MCF 10A (cell line): ENCODE measurements around the gene MGAT5. TPM values are rescaled to one million over a fixed set of nuclear protein-coding genes. Genes with fewer than 3 reads are reported as not detected.
A peak's percentile ranks its signal among the peaks of the same experiment; 100 is the strongest.

ENCODE experiments used
- BruUV-seq: library from RNA; stranded (reverse); fragments of 400-500 nt; replicated peaks from 2 replicates; lab custom pipeline; 2021; lab: Mats Ljungman, UMichigan
- CTCF ChIA-PET: fragments of 300-600 bp; sonication (Branson Sonifier 250); formaldehyde crosslinking; extraction: SDS; loops from one replicate; lab custom pipeline; 2021; ENCODE audit warnings: antibody characterized with exemption, inconsistent platforms; lab: Yijun Ruan, JAX
- POLR2A ChIA-PET: fragments of 300-600, 350-650 bp; sonication (Branson Sonifier 250); formaldehyde crosslinking; extraction: SDS; loops from one replicate; lab custom pipeline; 2020; ENCODE audit warnings: antibody characterized with exemption, inconsistent platforms; lab: Yijun Ruan, JAX
- DNase-seq: peaks from one replicate; pipeline ENCODE4 v3.0.0-alpha.2; 2018; ENCODE audit not compliant: unreplicated experiment
- H3K27ac Mint-ChIP-seq: one replicate; pipeline ENCODE4 v1.8.0; 2022; ENCODE audit warnings: mild to moderate bottlenecking, low read depth, mixed read lengths; ENCODE audit not compliant: unreplicated experiment
- H3K27me3 Mint-ChIP-seq: one replicate; pipeline ENCODE4 v1.8.0; 2022; ENCODE audit warnings: mixed read lengths; ENCODE audit not compliant: insufficient read depth, unreplicated experiment
- H3K36me3 Mint-ChIP-seq: one replicate; pipeline ENCODE4 v1.8.0; 2022; ENCODE audit warnings: mild to moderate bottlenecking, moderate library complexity, mixed read lengths; ENCODE audit not compliant: insufficient read depth, unreplicated experiment
- H3K4me1 Mint-ChIP-seq: one replicate; pipeline ENCODE4 v1.8.0; 2022; ENCODE audit warnings: mixed read lengths; ENCODE audit not compliant: insufficient read depth, unreplicated experiment
- H3K4me3 Mint-ChIP-seq: one replicate; pipeline ENCODE4 v1.8.0; 2022; ENCODE audit warnings: mild to moderate bottlenecking, moderate library complexity, mixed read lengths; ENCODE audit not compliant: unreplicated experiment
- H3K9me3 Mint-ChIP-seq: one replicate; pipeline ENCODE4 v1.8.0; 2022; ENCODE audit warnings: mixed read lengths; ENCODE audit not compliant: unreplicated experiment
- CTCF ChIP-seq: fragments of 200-600 bp; IDR thresholded peaks from one replicate; pipeline ENCODE4 v1.8.0; 2022; ENCODE audit warnings: antibody characterized with exemption, mild to moderate bottlenecking; ENCODE audit not compliant: unreplicated experiment
- intact Hi-C: fragments of 100-400 bp; cut with micrococcal nuclease; formaldehyde crosslinking; loops from 2 replicates; pipeline ENCODE4 v1.14.1; 2022
- total RNA-seq: library from RNA; stranded (reverse); gene quantifications from 2 replicates; pipeline ENCODE4 v1.2.3, GENCODE V29; 2022

Gene MGAT5
- total RNA-seq, 1 experiment from 2014 or later, result 22.2 TPM

GRCh38 chr2:134375935-134376334 is 122.1 kb downstream of the MGAT5 start:
- BruUV-seq, result no TSS peak
- peak; percentile 22 for TF ChIP-seq CTCF
- H3K36me3 Mint-ChIP-seq, result peaks cover 6% of the 10 kb centered on the region
- POLR2A ChIA-PET, result interaction anchor here (0.6 to 1.5 kb wide), 7 partner anchors 23 to 542 kb away, joined by 3 to 5 read pairs (median 3); no protein-coding TSS in a partner anchor
- no peaks in the 10 kb centered on the region for H3K27me3 Mint-ChIP-seq
- DNase-seq, result peak; percentile 52
- no peak overlapping the region for H3K4me3 Mint-ChIP-seq
- intact Hi-C loops, result loop anchor here (1.0 to 5.0 kb wide), 3 partner anchors 36 to 259 kb away; no protein-coding TSS in a partner anchor
- no peak overlapping the region for H3K27ac Mint-ChIP-seq
- peaks cover 34% of the 10 kb centered on the region for H3K4me1 Mint-ChIP-seq
- CTCF ChIA-PET, result interaction anchor here (0.6 to 9.9 kb wide), 17 partner anchors 11 to 257 kb away, joined by 3 to 169 read pairs (median 5); no protein-coding TSS in a partner anchor
- no peaks in the 10 kb centered on the region for H3K9me3 Mint-ChIP-seq

GRCh38 chr2:134377730-134378129 is 123.9 kb downstream of the MGAT5 start:
- no peaks in the 10 kb centered on the region for H3K27me3 Mint-ChIP-seq
- peak overlapping the region; percentile 32 for H3K27ac Mint-ChIP-seq
- POLR2A ChIA-PET, result interaction anchor here (0.6 kb wide), 1 partner anchor 991 kb away, joined by 3 read pairs; no protein-coding TSS in a partner anchor
- H3K4me3 Mint-ChIP-seq, result no peak overlapping the region
- H3K36me3 Mint-ChIP-seq, result peaks cover 6% of the 10 kb centered on the region
- no peak for TF ChIP-seq CTCF
- CTCF ChIA-PET, result interaction anchor here (0.6 to 9.9 kb wide), 11 partner anchors 11 to 1752 kb away, joined by 3 to 169 read pairs (median 4); no protein-coding TSS in a partner anchor
- H3K9me3 Mint-ChIP-seq, result no peaks in the 10 kb centered on the region
- intact Hi-C loops, result loop anchor here (5.0 kb wide), 1 partner anchor 260 kb away; no protein-coding TSS in a partner anchor
- DNase-seq, result no peak
- no TSS peak for BruUV-seq
- H3K4me1 Mint-ChIP-seq, result peaks cover 29% of the 10 kb centered on the region

- Mint-ChIP-seq H3K27ac (peak overlapping the region; percentile 21), H3K9me3 (no peaks in the 10 kb centered on the region), H3K36me3 (peaks cover 6% of the 10 kb centered on the region), H3K27me3 (no peaks in the 10 kb centered on the region), H3K4me3 (no peak overlapping the region), H3K4me1 (peaks cover 22% of the 10 kb centered on the region)
- ChIA-PET CTCF (interaction anchor here (1.1 to 9.9 kb wide), 5 partner anchors 20 to 71 kb away, joined by 3 to 169 read pairs (median 3); no protein-coding TSS in a partner anchor), POLR2A (no interaction called here)
- no TSS peak for BruUV-seq
- intact Hi-C loops, result loop anchor here (5.0 kb wide), 1 partner anchor 262 kb away; no protein-coding TSS in a partner anchor
- no peak for DNase-seq
- no peak for TF ChIP-seq CTCF
Measured at GRCh38 chr2:134379293-134379692, 125.4 kb downstream of the MGAT5 start.

GRCh38 chr2:134379722-134380121 is 125.8 kb downstream of the MGAT5 start:
- Mint-ChIP-seq H3K9me3 (no peaks in the 10 kb centered on the region), H3K4me1 (peaks cover 22% of the 10 kb centered on the region), H3K27me3 (no peaks in the 10 kb centered on the region), H3K36me3 (peaks cover 6% of the 10 kb centered on the region), H3K4me3 (no peak overlapping the region), H3K27ac (peak overlapping the region; percentile 21)
- no peak for TF ChIP-seq CTCF
- CTCF ChIA-PET, result interaction anchor here (1.1 to 9.9 kb wide), 4 partner anchors 20 to 261 kb away, joined by 3 to 169 read pairs (median 54); no protein-coding TSS in a partner anchor
- BruUV-seq, result no TSS peak
- POLR2A ChIA-PET, result interaction anchor here (0.6 kb wide), 1 partner anchor 27 kb away, joined by 5 read pairs; no protein-coding TSS in a partner anchor
- no peak for DNase-seq
- intact Hi-C loops, result loop anchor here (5.0 kb wide), 1 partner anchor 262 kb away; no protein-coding TSS in a partner anchor
